Measurements from ENCODE around the gene ANAPC7.
A peak's percentile ranks its signal among the peaks of the same experiment; 100 is the strongest.
"Not testable (repeated sequence)": the region's sequence is repeated elsewhere in the genome, so short reads cannot be mapped to it uniquely, and the experiment has no call there.

ANAPC7 gene

DNA sequence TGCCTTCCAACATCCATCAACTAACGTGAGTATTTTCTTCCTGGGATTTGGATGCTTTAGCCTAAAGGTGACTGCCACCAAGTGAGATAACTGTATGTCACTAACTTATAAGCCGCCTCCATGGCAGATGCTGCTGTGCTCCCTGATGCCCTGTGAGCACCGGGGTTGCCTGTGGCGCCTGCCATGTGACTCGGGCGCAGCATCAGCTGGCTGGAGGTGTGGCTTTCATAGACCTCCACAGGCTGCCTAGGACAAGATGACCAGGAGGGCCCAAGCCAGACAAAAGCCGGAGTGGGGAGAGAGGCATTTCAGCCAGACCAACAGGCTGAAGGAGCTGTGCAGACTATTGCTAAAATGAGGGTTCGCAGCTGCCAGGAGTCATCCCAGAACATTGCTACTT lies 55.7 kb downstream of the ANAPC7 start:
- no peak for DNase-seq

GRCh38 chr12:110345963-110346362 lies 57.5 kb downstream of the ANAPC7 start:
- DNase-seq, result no peak

DNA sequence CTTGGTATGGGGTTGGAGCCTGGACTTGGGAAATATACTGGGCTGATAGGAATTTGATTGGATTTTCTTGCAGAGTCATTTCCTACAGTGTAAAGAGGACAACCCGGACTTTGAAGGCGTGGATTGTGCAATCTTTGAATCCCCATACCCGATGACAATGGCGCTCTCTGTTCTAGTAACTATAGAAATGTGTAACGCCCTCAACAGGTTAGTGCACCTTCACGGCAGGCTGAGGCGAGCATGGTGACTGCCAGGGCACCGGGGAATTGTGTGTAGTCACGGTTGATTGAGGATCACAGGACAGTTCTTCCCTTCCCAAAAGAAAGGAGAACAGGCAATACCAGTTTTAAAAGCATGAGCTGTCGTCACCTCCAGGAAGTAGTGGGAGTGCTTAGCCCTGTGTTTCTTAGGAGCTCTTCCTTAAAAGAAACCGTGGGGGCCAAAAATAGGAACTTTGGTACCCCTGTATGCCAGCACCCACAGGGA lies 58.3 kb downstream of the ANAPC7 start:
- peak; percentile 86 for DNase-seq

- DNase-seq, result no peak
Measured at GRCh38 chr12:110344657-110345056, 58.9 kb downstream of the ANAPC7 start.

- no peak for DNase-seq
Measured at GRCh38 chr12:110343736-110344555, 59.6 kb downstream of the ANAPC7 start.

DNA sequence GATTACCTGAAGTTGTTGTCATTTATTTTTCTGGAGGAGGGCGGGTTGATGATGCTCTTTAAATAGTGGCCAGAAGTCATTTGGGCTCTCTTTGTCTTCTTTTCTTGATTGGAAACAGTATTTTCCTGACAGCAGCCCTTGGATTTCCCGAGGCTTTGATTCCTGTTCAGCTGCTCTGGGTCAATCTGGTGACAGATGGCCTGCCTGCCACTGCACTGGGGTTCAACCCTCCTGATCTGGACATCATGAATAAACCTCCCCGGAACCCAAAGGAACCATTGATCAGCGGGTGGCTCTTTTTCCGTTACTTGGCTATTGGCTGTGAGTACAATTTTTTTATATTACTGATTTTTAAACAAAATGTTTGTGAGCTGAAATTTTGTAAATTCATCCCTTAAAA lies 60.4 kb downstream of the ANAPC7 start:
- no peak for DNase-seq

DNA sequence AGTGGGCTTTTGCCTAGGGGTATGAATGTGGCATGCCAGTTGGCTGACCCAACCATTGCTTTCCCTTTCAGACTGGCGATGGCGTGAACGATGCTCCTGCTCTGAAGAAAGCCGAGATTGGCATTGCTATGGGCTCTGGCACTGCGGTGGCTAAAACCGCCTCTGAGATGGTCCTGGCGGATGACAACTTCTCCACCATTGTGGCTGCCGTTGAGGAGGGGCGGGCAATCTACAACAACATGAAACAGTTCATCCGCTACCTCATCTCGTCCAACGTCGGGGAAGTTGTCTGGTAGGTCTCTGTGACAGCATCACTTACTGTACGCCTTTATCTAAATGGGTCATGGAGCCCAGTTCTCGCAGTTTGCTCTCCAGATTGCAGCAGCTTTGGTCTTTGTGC lies 61.4 kb downstream of the ANAPC7 start:
- DNase-seq, result no peak

DNA sequence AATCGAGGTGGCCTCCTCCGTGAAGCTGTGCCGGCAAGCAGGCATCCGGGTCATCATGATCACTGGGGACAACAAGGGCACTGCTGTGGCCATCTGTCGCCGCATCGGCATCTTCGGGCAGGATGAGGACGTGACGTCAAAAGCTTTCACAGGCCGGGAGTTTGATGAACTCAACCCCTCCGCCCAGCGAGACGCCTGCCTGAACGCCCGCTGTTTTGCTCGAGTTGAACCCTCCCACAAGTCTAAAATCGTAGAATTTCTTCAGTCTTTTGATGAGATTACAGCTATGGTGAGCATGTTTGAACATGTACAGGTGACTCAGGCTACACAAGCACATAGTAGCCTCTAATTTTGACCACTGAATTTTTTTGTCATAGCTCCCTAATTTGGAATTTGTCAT lies 62.8 kb downstream of the ANAPC7 start:
- DNase-seq, result no peak

DNA sequence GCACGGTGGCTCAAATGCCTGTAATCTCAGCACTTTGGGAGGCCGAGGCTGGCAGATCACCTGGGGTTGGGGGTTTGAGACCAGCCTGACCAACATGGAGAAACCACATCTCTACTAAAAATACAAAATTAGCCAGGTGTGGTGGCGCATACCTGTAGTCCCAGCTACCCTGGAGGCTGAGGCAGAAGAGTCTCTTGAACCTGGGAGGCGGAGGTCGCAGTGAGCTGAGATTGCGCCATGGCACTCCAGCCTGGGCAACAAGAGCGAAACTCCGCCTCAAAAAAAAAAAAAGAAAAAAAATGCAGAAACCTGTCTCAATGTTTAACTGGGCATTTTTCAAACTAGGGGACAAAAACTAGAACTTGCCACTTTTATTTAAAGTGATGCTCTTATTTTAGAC lies 63.2 kb downstream of the ANAPC7 start:
- not testable (repeated sequence) for DNase-seq

- DNase-seq, result no peak
Measured at GRCh38 chr12:110339184-110339952, 64.1 kb downstream of the ANAPC7 start.

GRCh38 chr12:110338754-110339153 lies 64.8 kb downstream of the ANAPC7 start:
- DNase-seq, result no peak

DNA sequence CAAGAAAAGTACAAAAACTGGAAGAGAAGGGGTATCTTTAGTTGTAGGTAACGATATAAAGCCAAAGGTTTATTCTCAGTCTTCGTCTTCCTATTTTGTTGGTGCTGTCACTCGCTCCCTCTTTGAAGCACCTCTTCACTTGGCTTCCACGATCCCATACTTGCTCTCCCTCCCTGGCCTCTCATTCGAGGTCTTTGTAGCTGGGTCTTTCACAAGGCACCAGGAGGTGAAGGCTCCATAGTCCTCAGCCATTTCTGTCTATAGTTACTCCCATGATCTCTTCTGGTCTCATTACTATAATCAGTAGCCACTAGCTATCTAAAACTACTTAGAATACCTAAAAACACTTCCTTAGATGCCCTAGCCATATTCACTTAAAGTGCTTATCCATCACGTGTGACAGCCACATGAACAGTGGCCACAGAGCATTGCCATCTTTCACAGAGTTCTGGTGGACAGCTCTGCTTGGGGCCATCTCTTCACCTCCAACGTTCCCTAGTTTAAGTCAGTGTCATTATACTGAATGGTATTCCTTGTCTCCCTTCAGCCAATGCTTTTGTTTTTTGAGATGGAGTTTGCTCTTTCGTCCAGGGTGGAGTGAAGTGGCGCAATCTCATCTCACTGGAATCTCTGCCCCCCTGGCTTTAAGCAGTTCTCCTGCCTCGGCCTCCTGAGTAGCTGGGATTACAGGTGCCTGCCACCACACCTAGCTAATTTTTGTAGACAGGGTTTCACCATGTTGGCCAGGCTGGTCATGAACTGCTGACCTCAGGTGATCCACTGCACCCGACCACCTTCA lies 65.4 kb downstream of the ANAPC7 start:
- no peak for DNase-seq

DNA sequence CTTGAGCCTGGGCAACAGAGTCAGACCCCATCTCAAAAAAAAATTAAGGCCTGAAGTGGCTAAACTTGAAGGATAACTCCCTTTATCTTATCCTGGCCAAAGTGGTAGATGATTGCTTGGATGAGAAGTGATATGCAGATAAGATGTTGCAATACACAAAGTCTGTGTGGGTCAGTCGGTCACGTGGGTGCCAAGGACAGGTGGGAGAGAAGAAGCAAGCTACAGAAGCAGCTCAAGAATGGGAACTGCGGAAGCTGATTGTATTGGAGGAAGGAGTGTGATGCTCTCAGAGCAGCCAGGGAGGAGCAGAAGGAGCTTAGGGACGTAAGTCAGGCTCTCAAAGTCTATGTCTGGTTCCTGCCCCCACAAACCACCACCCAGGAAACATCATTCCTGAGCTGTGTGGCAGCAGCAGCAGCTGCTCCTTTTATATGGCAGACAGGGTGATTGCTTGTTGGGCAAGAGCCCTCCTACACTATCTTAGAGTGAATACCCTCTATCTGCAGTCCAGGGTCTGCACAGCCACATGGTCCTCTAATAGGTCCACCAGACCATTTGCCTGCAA lies 67.9 kb downstream of the ANAPC7 start:
- DNase-seq, result no peak

DNA sequence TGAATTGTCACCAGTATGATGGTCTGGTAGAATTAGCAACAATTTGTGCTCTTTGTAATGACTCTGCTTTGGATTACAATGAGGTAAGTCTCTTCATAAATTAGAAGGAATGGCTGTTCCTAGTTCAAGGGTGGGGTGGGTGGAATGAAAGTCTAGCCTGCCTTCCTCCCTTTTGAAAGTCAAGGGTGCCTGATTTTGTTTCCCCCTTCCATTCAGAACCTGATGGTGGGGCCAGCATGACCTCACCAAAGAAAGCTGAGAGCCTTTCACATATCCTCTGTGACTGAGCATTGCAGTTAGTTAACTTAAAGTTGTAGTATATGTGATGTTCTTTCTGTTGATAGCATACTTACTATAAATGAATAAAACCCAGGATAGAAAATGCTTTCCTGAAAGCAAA lies 70.3 kb downstream of the ANAPC7 start:
- no peak for DNase-seq

GRCh38 chr12:110330544-110330943 lies 73.0 kb downstream of the ANAPC7 start:
- DNase-seq, result no peak

DNA sequence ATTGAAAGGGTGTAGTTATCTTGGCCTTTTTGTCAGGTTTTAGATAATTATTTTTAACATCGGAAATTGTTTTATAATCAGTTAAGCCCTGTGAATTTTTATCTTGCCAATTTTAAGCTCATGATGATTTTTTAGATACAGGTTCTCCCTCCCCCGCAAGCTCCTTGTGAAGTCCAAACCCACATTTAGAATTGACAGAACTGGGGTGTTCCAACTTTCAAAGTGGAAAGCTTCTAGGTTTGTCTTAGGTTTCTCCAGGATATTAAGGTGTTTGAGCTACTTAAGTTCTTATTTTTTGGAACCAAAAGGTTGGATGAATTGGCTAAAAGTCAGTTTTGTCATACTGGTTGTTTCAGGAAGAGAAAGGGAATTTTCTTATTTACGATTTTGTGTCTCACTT lies 73.4 kb downstream of the ANAPC7 start:
- DNase-seq, result no peak

GRCh38 chr12:110329710-110330109 lies 73.8 kb downstream of the ANAPC7 start:
- no peak for DNase-seq
